Activated CD4-positive, alpha-beta T cell treated with anti-CD3 and anti-CD28 coated beads for 36 hours (primary cell): ENCODE results near the gene NKRF. TPM values are rescaled to one million over a fixed set of nuclear protein-coding genes. Genes with fewer than 3 reads are reported as not detected.

Experiments
- ATAC-seq: fragments of 200-7000 bp; cut with Tn5 transposase; one replicate; pipeline ENCODE4 v1.10.0; 2021; ENCODE audit warnings: mild to moderate bottlenecking, moderate library complexity
- CTCF ChIA-PET: fragments of 350-600 bp; sonication (Branson Sonifier 250); formaldehyde crosslinking; loops from one replicate; lab custom pipeline; 2021; ENCODE audit warnings: antibody characterized with exemption; lab: Charles Lee
- POLR2A ChIA-PET: fragments of 350-600 bp; sonication (Branson Sonifier 250); formaldehyde crosslinking; loops from one replicate; lab custom pipeline; 2021; ENCODE audit warnings: antibody characterized with exemption, inconsistent platforms; lab: Charles Lee
- DNase-seq: peaks from one replicate; pipeline ENCODE4 v3.0.0-alpha.2; 2020
- H3K27ac Mint-ChIP-seq: one replicate; pipeline ENCODE4 v1.8.0; 2021; ENCODE audit warnings: mixed read lengths
- H3K27me3 Mint-ChIP-seq: one replicate; pipeline ENCODE4 v1.8.0; 2021; ENCODE audit warnings: mixed read lengths
- H3K36me3 Mint-ChIP-seq: one replicate; pipeline ENCODE4 v1.8.0; 2021; ENCODE audit warnings: low read depth, mixed read lengths
- H3K4me1 Mint-ChIP-seq: one replicate; pipeline ENCODE4 v1.8.0; 2021; ENCODE audit warnings: mixed read lengths
- H3K4me3 Mint-ChIP-seq: one replicate; pipeline ENCODE4 v1.8.0; 2021; ENCODE audit warnings: mild to moderate bottlenecking, moderate library complexity, mixed read lengths
- H3K9me3 Mint-ChIP-seq: one replicate; pipeline ENCODE4 v1.8.0; 2021; ENCODE audit warnings: low read depth, mixed read lengths
- intact Hi-C, 2 experiments: fragments of 100-400 bp; cut with DNase I in 1 of 2; cut with micrococcal nuclease in 1 of 2; formaldehyde crosslinking; loops; one replicate each; pipeline versions ENCODE4 v1.14.2 to v1.15.1; 2022 to 2024; cut with DNase I, micrococcal nuclease
- total RNA-seq, 2 experiments: library from RNA; stranded (reverse); gene quantifications; one replicate each; pipeline ENCODE4 v1.2.3, GENCODE V29; 2021

NKRF gene
- total RNA-seq = 10 to 100 TPM; 23.8 to 25.0 TPM

- Mint-ChIP-seq H3K9me3 (no peaks in the 10 kb centered on the region), H3K4me1 (peaks cover 34% of the 10 kb centered on the region), H3K4me3 (peak within 1 kb of the TSS; percentile 93), H3K36me3 (peaks cover 5% of the 10 kb centered on the region), H3K27me3 (no peaks in the 10 kb centered on the region), H3K27ac (peak within 1 kb of the TSS; percentile 97)
- peak; percentile 88 for ATAC-seq
- intact Hi-C loops = loop anchor here (1.0 to 10.0 kb wide), 13 partner anchors 32 to 268 kb away; partner anchors contain the start of genes NDUFA1 (in 2 of the 2), RNF113A (in 2 of the 2), STEEP1 (in 2 of the 2) and RPL39 (in 1 of the 2)
- ChIA-PET CTCF (interaction anchor here (0.7 to 1.5 kb wide), 4 partner anchors 9 to 148 kb away, joined by 3 to 4 read pairs (median 3); no protein-coding TSS in a partner anchor), POLR2A (interaction anchor here (0.6 to 1.6 kb wide), 9 partner anchors 16 to 185 kb away, joined by 3 to 5 read pairs (median 4); partner anchors contain the start of genes RPL39, SEPTIN6 and UBE2A)
- peak; percentile 94 for DNase-seq
Measured at GRCh38 chrX:119606280-119607017, at the start of gene NKRF. Gene NKRF, minus strand, starts transcription at chrX:119606424.

GRCh38 chrX:119655125-119655524 is 48.9 kb upstream of the NKRF start:
- DNase-seq = peak; percentile 83
- ChIA-PET POLR2A (interaction anchor here (0.6 to 0.7 kb wide), 2 partner anchors 8 to 220 kb away, joined by 3 read pairs; no protein-coding TSS in a partner anchor), CTCF (interaction anchor here (0.9 to 2.4 kb wide), 2 partner anchors 20 to 74 kb away, joined by 4 to 10 read pairs; no protein-coding TSS in a partner anchor)
- Mint-ChIP-seq H3K36me3 (peaks cover 49% of the 10 kb centered on the region), H3K9me3 (no peaks in the 10 kb centered on the region), H3K27ac (peak overlapping the region; percentile 92), H3K27me3 (no peaks in the 10 kb centered on the region), H3K4me1 (peaks cover 39% of the 10 kb centered on the region), H3K4me3 (peak overlapping the region; percentile 55)
- intact Hi-C loops = loop anchor here in 1 of 2 experiments (2.0 kb wide), 1 partner anchor 38 kb away; the partner anchor contains the start of gene SEPTIN6
- ATAC-seq = peak; percentile 86

GRCh38 chrX:119654112-119654531 is 47.9 kb upstream of the NKRF start:
- intact Hi-C loops = loop anchor here in 1 of 2 experiments (2.0 kb wide), 1 partner anchor 39 kb away; the partner anchor contains the start of gene SEPTIN6
- H3K36me3 Mint-ChIP-seq = peaks cover 44% of the 10 kb centered on the region
- POLR2A ChIA-PET = interaction anchor here (0.7 kb wide), 1 partner anchor 18 kb away, joined by 4 read pairs; no protein-coding TSS in a partner anchor
- no peaks in the 10 kb centered on the region for H3K27me3 Mint-ChIP-seq
- peaks cover 38% of the 10 kb centered on the region for H3K4me1 Mint-ChIP-seq
- peak overlapping the region; percentile 80 for H3K27ac Mint-ChIP-seq
- CTCF ChIA-PET = interaction anchor here (2.4 kb wide), 1 partner anchor 75 kb away, joined by 10 read pairs; no protein-coding TSS in a partner anchor
- DNase-seq (peak; percentile 14), ATAC-seq (peak; percentile 37)
- no peaks in the 10 kb centered on the region for H3K9me3 Mint-ChIP-seq
- H3K4me3 Mint-ChIP-seq = no peak overlapping the region

- Mint-ChIP-seq H3K27me3 (no peaks in the 10 kb centered on the region), H3K4me1 (peaks cover 36% of the 10 kb centered on the region), H3K9me3 (no peaks in the 10 kb centered on the region), H3K27ac (peak overlapping the region; percentile 91), H3K4me3 (peak overlapping the region; percentile 32), H3K36me3 (peaks cover 40% of the 10 kb centered on the region)
- peak; percentile 2 for ATAC-seq
- DNase-seq = no peak
- intact Hi-C loops = loop anchor here (1.0 to 2.0 kb wide), 5 partner anchors 34 to 106 kb away; partner anchors contain the start of genes NKRF (in 2 of the 2), SEPTIN6 (in 1 of the 2) and UBE2A (in 1 of the 2)
- ChIA-PET CTCF (interaction anchor here (0.7 to 1.5 kb wide), 6 partner anchors 12 to 143 kb away, joined by 3 to 6 read pairs (median 4); partner anchors contain the start of genes RPL39 and SOWAHD), POLR2A (interaction anchor here (1.1 to 2.1 kb wide), 5 partner anchors 34 to 45 kb away, joined by 4 to 13 read pairs (median 9); partner anchors contain the start of gene SEPTIN6)
Measured at GRCh38 chrX:119648421-119648775, 42.2 kb upstream of the NKRF start.

GRCh38 chrX:119647552-119648420 is 41.6 kb upstream of the NKRF start:
- peaks cover 36% of the 10 kb centered on the region for H3K4me1 Mint-ChIP-seq
- H3K9me3 Mint-ChIP-seq = no peaks in the 10 kb centered on the region
- ChIA-PET POLR2A (interaction anchor here (0.7 to 2.1 kb wide), 6 partner anchors 35 to 144 kb away, joined by 3 to 13 read pairs (median 8); partner anchors contain the start of genes RPL39 and SEPTIN6), CTCF (interaction anchor here (0.6 to 1.5 kb wide), 8 partner anchors 12 to 143 kb away, joined by 3 to 6 read pairs (median 4); partner anchors contain the start of genes RPL39 and SOWAHD)
- H3K36me3 Mint-ChIP-seq = peaks cover 36% of the 10 kb centered on the region
- H3K27ac Mint-ChIP-seq = peak overlapping the region; percentile 91
- H3K27me3 Mint-ChIP-seq = no peaks in the 10 kb centered on the region
- ATAC-seq (peak; percentile 96), DNase-seq (peak; percentile 81)
- peak overlapping the region; percentile 32 for H3K4me3 Mint-ChIP-seq
- intact Hi-C loops = loop anchor here (1.0 to 2.0 kb wide), 5 partner anchors 35 to 107 kb away; partner anchors contain the start of genes NKRF (in 2 of the 2), SEPTIN6 (in 1 of the 2) and UBE2A (in 1 of the 2)

DNA sequence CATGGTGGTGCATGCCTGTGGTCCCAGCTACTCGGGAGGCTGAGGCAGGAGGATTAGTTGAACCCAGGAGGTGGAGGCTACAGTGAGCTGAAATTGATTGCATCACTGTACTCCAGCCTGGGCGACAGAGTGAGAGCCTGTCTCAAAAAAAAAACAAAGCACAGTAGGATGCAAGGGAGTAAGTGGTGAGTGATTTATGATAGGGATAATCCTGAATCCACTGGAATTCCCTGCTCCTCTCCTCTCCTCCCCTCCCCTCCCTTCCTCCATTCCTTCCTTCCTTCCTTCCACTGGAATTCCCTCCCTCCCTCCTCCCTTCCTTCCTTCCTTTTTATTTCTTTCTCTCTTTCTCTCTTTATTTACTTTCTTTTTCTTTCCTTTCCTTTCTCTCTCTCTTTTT is 40.9 kb upstream of the NKRF start:
- DNase-seq (no peak), ATAC-seq (no peak)
- no peaks in the 10 kb centered on the region for H3K27me3 Mint-ChIP-seq
- intact Hi-C loops = no loop called here
- no peak overlapping the region for H3K4me3 Mint-ChIP-seq
- peaks cover 36% of the 10 kb centered on the region for H3K4me1 Mint-ChIP-seq
- H3K36me3 Mint-ChIP-seq = peaks cover 33% of the 10 kb centered on the region
- POLR2A ChIA-PET = interaction anchor here (0.7 to 2.1 kb wide), 6 partner anchors 8 to 142 kb away, joined by 3 to 13 read pairs (median 6); partner anchors contain the start of gene SEPTIN6
- peak overlapping the region; percentile 80 for H3K27ac Mint-ChIP-seq
- CTCF ChIA-PET = interaction anchor here (0.6 to 1.5 kb wide), 2 partner anchors 28 to 152 kb away, joined by 3 to 5 read pairs; no protein-coding TSS in a partner anchor
- no peaks in the 10 kb centered on the region for H3K9me3 Mint-ChIP-seq

- H3K27me3 Mint-ChIP-seq = no peaks in the 10 kb centered on the region
- H3K9me3 Mint-ChIP-seq = no peaks in the 10 kb centered on the region
- no peak for ATAC-seq
- no peak overlapping the region for H3K4me3 Mint-ChIP-seq
- intact Hi-C loops = no loop called here
- POLR2A ChIA-PET = interaction anchor here (0.7 to 2.1 kb wide), 4 partner anchors 9 to 143 kb away, joined by 3 to 13 read pairs (median 4); partner anchors contain the start of gene SOWAHD
- CTCF ChIA-PET = interaction anchor here (0.6 kb wide), 3 partner anchors 35 to 152 kb away, joined by 3 to 6 read pairs (median 3); no protein-coding TSS in a partner anchor
- H3K4me1 Mint-ChIP-seq = peaks cover 36% of the 10 kb centered on the region
- peak overlapping the region; percentile 56 for H3K27ac Mint-ChIP-seq
- DNase-seq = no peak
- peaks cover 32% of the 10 kb centered on the region for H3K36me3 Mint-ChIP-seq
Measured at GRCh38 chrX:119646515-119646914, 40.3 kb upstream of the NKRF start.

DNA sequence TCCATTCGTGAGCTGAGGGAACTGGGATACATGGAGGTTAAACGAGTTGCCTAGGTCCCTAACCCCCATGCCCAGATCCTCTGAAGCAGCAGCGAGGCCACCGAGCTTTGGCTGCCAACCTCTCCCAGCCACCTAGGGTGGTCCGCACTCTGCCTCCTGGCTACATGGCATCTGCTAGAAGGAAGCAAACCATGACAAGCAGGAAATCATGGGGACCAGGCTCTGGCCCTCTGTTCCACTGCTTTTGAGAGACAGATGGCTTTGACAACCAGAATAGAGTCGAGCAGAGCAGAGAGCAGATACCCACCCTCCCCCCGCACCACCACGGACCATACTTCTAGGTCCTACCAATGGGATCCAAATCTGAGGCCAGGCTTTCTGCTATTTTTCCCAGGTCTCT is 37.5 kb upstream of the NKRF start:
- ChIA-PET CTCF (no interaction called here), POLR2A (no interaction called here)
- Mint-ChIP-seq H3K4me1 (peaks cover 25% of the 10 kb centered on the region), H3K4me3 (no peak overlapping the region), H3K27me3 (no peaks in the 10 kb centered on the region), H3K9me3 (no peaks in the 10 kb centered on the region), H3K27ac (no peak overlapping the region), H3K36me3 (peaks cover 34% of the 10 kb centered on the region)
- ATAC-seq = no peak
- no peak for DNase-seq
- intact Hi-C loops = no loop called here

DNA sequence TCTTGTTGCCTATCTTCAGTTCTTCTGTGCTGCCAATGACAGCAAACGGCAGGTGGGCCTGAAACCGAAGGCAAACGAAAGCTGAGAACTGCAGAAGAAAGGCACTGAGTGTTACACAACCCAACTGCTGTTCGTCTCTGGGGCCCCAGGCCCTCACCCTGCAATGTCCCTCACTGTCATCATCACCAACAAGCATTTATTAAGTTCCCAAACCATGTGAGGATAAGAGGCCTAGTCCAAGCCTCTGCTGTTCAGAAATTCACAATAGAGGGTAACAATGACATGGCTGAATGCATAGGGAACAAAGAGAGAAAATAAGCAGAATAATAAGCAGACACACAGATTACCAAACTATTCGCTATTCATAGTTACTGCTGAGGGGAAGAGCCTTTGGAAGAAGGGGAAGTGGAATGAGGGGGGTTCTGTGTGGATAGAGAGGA is 34.5 kb upstream of the NKRF start:
- H3K27ac Mint-ChIP-seq = peak overlapping the region; percentile 20
- CTCF ChIA-PET = no interaction called here
- peaks cover 14% of the 10 kb centered on the region for H3K4me1 Mint-ChIP-seq
- no peak for DNase-seq
- no peak for ATAC-seq
- no peaks in the 10 kb centered on the region for H3K9me3 Mint-ChIP-seq
- POLR2A ChIA-PET = no interaction called here
- H3K4me3 Mint-ChIP-seq = no peak overlapping the region
- H3K36me3 Mint-ChIP-seq = peaks cover 29% of the 10 kb centered on the region
- intact Hi-C loops = no loop called here
- H3K27me3 Mint-ChIP-seq = no peaks in the 10 kb centered on the region
